GM12864 (cell line): Measurements from ENCODE around the gene SHROOM2.
A peak's percentile ranks its signal among the peaks of the same experiment; 100 is the strongest.

Source experiments
- DNase-seq: peaks from one replicate; pipeline ENCODE4 v3.0.0-alpha.2; 2011; ENCODE audit warnings: low read depth
- H3K4me3 ChIP-seq: 2 replicates; pipeline ENCODE4 v1.5.1; 2011; ENCODE audit warnings: mild to moderate bottlenecking, low read depth, low read length, control low read depth
- CTCF ChIP-seq: IDR thresholded peaks from 2 replicates; pipeline ENCODE4 v1.5.1; 2011; ENCODE audit warnings: low read depth, mild to moderate bottlenecking, moderate library complexity, low read length, control low read depth, inconsistent platforms; ENCODE audit errors: missing control alignments

Gene SHROOM2

DNA sequence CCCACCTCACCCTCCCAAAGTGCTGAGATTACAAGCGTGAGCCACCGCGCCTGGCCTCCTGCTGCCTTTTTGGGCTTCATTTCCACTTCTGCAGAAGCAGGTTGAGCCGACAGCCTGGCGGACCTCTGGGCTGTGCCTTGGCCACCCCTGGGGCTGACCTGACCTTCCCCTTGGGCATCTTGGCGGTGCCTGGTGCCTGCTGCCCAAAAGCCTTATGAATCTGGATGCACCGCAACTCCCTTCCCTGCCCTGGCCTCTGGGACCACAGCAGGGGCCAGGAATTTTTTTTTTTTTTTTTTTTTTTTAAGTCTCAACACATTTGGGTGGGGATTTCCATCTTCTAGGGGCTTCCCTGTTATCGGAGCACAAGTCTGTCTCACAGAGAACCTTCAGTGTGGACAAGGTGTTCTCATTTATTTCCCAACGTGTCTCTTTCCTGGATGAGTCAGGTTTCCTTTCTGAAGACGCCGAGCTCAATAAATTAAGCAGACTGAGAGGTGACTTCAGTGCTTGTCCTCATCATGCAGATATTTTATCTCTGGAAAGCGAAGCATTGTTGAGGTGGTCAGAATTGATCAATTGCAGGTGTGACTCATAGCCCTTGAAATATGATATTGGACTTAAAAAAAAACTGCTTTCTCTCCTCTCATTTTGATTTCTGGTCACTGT lies 79.7 kb downstream of the SHROOM2 start:
- no peak overlapping the region for H3K4me3 ChIP-seq
- peak; percentile 7 for DNase-seq
- TF ChIP-seq CTCF = no peak

DNA sequence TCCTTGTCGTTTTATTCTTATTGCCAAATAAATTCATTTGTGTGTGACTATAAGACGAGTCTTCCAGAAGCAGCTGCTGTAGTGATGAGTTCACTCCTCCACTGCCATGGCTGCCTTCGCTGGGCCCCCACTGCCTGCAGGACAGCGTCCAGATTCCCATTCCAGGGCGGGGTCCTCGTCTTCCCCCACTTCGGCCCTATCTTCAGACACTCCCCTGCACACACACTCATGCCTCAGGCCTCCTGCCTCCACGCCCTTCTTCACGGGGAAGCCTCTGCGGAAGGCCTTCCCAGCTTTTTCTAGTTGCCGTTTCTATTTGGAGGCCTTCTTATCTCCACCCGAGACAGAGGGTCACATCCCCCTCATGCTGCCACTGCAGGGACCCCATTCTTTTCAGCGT lies 80.4 kb downstream of the SHROOM2 start:
- no peak overlapping the region for H3K4me3 ChIP-seq
- DNase-seq = no peak
- no peak for TF ChIP-seq CTCF

GRCh38 chrX:9867226-9867625 lies 81.0 kb downstream of the SHROOM2 start:
- H3K4me3 ChIP-seq = no peak overlapping the region
- no peak for DNase-seq
- TF ChIP-seq CTCF = no peak

- no peak for DNase-seq
- TF ChIP-seq CTCF = no peak
- no peak overlapping the region for H3K4me3 ChIP-seq
Observed at GRCh38 chrX:9867753-9868152, 81.5 kb downstream of the SHROOM2 start.

DNA sequence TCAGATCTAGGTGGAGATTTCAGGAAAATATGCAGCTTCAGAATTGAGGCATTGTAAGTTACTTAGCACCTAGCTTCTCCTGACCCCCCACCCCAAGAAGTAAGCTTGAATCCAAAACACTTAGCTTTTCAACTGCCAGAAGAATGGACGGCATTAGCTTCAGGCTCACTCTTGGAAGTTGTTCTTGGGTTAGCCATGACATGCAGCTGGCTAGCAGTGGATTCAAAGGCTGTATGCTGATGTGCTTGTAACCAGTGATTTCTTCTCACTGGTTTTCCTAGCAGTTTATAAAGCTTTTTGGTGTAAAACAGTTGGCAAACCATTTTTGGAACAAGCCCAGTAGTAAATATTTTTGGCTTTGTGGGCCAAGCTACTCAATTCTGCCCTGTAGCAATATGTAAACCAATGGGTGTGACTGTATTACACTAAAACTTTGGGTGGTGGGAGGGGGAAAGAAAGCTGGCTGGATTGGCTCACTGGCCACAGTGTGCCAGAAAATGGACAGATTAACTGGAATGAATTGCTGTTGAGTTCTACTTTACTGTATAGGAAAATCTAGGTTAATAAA lies 85.6 kb downstream of the SHROOM2 start:
- DNase-seq = no peak
- no peak overlapping the region for H3K4me3 ChIP-seq
- no peak for TF ChIP-seq CTCF

- DNase-seq = no peak
- H3K4me3 ChIP-seq = no peak overlapping the region
- no peak for TF ChIP-seq CTCF
Observed at GRCh38 chrX:9873360-9873759, 87.1 kb downstream of the SHROOM2 start.

GRCh38 chrX:9873952-9874351 lies 87.7 kb downstream of the SHROOM2 start:
- H3K4me3 ChIP-seq = no peak overlapping the region
- no peak for DNase-seq
- TF ChIP-seq CTCF = peak; percentile 71
